Stromal cell of bone marrow (primary cell): ENCODE measurements around the gene FPR1.

Experiments
- DNase-seq: peaks from one replicate; pipeline ENCODE4 v3.0.0-alpha.2; 2012; ENCODE audit warnings: low read depth

Gene FPR1

DNA sequence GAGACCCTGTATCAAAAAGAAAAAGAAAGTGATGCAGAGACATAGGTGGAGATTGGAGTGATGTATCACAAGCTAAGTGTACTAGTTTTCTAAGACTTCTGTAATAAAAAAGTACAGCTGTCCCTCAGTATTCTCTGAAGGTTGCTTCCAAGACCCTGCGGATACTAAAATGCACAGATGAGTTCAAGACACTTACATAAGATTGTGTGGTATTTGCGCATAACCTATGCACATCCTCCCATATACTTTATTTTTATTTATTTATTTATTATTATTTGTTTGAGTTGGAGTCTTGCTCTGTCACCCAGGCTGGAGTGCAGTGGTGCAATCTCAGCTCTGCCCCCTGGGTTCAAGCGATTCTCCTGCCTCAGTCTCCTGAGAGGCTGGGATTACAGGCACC is 14.3 kb downstream of the FPR1 start:
- DNase-seq: no peak

DNA sequence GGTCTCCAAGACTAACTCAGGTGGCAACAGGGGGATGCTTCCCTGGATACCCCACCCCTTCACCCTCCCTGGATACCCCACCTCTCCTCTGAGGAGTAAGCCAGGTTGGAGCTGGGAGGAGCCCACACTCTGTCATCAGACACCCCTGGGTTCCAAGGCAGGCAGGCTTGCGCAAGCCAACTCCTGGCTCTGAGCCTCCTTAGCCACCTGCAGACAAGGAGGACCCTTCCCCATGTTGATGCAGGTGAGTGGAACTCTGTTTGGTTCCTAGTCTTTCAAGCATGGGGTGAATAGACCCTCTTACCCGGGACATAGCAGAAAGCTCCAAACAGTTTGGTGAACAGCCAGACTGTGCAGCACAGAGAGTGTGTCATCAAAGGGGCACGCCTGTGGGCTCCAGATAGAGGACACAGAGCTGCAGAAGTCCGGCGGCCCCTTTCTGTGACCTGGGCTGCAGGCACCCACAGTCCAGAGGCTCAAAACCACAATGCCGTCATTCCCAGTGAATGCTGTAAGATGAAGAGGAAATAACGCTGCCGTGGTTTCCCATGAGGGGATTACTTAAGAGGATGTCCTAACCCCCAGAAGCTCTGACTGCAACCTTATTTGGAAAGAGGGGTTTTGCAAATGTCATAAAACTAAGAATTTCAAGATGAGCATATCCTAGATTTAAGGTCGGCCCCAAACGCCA is 15.8 kb downstream of the FPR1 start:
- DNase-seq: peak; percentile 96

DNA sequence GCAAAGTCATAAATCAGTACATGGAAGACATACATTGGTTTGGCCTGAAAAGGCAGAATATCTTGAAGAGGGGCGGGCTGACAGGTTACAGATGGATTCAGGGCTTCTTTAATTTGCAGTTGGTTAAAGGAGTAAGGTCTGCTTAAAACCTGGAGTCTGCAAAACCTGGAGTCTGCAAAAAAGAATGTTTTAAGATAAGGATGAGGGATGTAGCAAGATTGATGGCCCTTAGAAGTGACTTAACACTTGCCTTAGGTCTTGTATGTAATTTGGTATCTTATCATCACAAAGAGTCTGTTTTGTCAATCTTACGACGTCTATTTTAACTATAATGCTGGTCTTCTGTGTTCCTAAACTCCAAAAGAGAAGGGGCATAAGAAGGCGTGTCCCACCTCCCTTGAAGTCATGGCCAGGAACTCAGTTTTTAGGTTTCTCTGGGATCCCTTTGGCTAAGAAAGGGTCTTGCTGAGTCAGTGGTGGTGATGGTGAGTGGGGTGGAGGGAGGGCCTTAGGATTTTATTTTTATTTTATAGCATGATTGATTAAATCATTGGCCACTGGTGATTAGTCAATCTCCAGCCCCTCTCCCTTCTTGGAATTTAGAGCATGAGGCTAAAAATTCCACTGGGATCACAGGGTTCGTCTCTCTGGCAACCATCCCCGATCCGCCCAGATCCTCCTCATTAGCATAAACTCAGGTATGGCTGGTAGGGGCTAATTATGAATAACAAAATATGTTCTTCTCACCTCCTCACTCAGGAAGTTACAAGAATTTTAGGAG is 17.7 kb downstream of the FPR1 start:
- DNase-seq: no peak

DNA sequence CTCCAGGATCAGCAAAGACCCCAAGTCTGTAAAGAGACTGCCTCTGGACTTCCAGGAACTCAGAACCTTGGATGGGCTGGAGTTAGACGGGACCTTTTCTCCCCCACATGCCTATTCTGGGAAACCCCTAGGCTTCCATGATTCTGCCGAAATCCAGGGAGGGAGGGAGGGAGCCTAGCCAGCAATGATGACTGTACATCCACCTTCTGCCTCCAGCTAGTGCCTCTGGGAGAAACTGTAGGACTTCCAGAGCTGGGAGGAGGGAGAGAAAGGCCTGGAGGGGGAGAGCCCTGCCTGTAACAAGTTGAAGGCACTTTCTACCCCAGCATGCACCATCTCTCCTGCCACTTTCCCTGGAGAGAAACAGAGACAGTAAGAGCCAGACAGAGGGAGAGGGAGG is 21.9 kb downstream of the FPR1 start:
- peak; percentile 87 for DNase-seq

DNA sequence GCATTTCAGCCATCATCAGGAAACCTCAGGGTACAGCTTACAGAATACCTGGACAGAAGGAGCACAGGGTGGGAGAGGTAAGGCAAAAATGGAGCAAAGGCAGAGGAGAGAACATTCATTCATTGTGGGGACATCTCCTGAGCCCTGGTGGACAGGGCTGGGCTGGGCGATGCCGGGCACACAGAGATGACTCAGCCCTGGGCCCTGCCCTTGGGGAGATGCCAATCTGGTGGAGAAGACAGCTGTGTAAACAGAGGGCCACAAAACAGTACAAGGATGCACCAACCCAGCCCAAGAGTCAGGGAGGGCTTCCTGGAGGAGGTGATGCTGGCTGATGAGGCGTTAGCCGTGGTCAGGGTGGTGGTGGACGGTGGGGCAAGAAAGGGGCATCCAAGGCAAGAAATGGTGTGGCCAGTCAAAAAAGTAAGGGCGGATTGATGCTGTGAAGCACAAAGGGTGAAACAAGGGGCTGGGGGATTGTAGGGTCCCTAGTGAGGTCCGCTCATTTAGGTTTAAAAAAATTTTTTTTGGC is 24.3 kb downstream of the FPR1 start:
- DNase-seq: peak; percentile 78

DNA sequence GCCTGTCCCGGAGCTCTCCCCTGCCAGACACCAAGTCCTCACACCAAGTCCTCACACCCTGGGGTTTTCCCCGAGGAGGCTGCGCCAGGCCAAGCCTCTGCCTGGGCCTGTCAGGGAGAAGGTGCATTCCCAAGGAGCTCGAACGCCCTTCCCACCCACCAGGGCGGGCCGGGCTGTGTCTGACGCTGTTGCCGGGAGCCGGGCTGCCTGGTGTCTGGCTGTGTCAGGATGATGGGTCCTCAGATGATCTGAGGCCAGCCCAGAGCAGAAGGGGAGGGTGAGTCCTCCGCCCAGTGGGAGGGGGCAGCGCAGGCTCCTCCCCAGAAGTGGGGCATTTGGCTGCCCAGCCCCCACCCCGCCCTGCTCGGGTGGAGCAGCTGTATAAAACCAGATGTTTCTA is 25.6 kb downstream of the FPR1 start:
- DNase-seq: peak; percentile 94

DNA sequence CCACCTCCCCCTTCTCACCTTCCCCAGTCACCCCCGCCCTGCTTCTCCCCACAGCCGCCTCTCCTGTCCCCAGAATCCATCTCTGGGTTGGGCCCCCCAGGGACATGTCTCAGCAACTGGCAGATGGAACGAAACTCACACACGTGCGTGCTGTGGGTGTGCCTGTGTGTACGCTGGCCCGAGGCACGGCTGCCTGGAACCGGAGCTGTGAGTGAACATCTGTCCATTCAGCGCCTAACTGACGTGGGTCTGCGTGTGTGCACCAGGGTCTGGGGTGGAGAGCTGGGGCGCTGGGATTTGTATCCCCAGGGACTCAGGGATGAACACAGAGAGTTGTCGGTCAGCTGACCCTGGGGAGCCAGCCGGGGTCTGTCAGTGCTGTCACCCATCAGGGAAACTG is 27.1 kb downstream of the FPR1 start:
- no peak for DNase-seq

DNA sequence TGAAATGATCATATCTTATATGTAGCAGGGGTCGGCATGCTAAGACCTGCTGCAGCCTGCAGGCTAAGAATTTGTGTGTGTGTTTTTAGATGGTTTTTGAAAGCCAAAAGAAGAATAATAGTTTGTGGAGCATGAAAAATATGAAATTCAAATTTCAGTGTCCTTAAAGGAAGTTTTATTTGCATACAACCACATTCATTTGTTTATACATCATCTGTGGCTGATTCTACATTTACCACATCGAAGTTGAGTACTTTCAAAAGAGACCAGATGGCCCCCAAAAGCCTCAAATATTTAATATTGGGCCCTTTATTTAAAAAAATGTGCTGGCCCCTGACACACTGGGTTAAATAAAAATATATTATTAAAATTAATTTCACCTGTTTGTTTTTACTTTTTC is 29.2 kb downstream of the FPR1 start:
- no peak for DNase-seq

DNA sequence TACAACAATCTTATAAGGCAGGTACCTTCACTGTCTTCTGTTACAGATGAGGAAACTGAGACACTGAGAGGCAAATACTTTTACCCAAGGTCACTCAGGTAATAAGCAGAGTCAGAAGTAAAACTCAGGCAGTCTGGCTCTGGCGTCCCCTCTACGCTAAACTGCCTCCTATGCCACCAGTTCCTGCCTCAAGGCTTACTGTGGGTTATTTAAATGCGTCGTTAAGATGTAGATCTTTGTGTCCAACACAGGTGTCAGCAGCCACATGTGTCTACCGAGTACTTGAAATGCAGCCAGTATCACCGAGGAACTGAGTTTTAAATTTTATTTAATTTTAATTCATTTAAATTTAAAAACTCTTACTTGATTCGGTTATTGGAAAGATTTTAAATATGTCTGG is 29.8 kb downstream of the FPR1 start:
- no peak for DNase-seq

DNA sequence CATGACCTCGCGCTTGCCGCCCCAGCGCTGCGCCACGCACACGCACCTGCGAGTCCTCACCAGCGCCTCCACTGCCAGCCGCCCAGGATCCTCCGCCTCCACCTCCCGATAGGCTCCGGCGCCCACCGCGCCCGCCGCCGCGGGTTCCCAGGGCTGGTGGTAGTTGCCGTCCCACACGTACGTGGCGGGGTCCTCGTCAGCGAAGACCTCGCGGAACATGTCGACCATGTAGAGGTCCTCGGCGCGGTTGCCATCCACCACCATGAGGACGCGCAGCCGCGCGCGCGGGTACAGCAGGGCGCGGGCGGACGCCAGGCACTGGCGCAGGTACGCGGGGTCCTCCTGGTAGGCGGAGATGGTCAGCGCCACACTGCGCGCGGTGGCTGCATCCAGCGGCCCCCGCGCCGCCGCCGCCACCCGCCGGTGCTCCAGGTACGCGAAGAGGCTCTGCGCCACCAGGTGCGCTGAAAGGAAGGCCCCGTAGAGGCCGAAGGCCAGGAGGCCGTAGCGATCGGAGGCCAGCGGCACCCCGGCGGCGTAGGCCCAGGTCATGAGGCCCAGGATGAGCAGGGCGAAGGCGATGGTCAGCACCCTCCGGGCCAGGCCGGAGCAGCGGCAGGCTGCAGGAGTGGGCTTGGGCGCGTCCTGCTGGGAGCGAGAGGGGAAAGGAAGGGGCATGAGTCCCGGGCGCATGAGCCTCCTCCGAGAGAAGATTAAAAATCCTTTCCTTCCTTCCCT is 32.3 kb downstream of the FPR1 start:
- no peak for DNase-seq

DNA sequence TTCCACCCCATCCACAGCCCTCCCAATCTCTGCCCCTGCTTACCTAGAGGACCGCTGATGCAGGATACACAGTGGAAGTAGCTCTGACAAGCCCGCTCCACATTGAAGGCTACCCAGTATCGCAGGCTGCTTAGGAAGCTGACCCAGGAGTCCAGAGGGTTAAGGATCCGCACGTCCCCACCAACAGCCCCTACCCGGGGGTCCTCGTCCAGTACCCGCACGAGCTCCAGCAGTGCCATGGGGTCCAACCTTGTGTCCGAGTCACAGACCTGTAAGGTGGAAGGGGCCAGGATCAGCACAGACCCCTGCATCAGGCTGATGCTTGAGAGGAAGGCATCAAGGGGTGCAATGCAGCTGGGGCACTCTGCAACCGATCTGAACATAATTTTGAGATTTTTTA is 34.8 kb downstream of the FPR1 start:
- no peak for DNase-seq

DNA sequence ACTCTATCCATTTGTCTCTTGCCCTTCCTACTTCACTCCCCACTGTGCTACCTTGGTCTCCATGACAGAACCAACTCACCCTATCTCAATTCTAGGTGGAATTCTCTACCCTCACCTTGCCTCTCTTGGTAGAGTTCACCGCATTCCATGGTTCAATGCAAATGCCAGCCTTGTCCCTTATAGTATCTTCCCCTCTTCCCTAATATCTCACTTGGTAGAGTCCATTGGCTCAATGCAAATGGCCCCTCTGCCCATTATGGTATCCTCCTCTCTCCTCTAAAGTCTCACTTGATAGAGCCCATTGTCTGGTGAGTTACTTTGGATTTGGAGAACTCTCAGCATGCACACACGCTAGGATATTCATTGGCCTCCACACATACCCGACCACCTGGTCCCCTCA is 35.8 kb downstream of the FPR1 start:
- no peak for DNase-seq

DNA sequence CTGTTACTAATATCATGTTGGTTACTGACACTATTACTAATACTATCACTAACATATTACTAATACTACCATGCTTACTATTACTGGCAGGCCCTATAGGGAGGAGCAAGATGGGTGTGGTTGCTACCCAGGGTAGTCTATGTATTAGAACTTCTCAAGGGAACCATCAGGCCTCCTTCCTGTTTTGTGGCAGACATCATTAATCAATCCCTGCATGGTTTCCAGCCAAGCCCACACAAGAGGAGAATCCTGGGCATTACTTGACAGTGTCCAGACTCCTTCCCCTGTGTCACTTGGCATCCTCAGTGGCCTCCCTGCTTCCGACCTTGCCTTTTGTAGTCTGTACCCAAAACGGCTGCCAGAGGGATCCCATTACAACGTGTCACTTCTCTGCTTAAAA is 36.8 kb downstream of the FPR1 start:
- DNase-seq: no peak

DNA sequence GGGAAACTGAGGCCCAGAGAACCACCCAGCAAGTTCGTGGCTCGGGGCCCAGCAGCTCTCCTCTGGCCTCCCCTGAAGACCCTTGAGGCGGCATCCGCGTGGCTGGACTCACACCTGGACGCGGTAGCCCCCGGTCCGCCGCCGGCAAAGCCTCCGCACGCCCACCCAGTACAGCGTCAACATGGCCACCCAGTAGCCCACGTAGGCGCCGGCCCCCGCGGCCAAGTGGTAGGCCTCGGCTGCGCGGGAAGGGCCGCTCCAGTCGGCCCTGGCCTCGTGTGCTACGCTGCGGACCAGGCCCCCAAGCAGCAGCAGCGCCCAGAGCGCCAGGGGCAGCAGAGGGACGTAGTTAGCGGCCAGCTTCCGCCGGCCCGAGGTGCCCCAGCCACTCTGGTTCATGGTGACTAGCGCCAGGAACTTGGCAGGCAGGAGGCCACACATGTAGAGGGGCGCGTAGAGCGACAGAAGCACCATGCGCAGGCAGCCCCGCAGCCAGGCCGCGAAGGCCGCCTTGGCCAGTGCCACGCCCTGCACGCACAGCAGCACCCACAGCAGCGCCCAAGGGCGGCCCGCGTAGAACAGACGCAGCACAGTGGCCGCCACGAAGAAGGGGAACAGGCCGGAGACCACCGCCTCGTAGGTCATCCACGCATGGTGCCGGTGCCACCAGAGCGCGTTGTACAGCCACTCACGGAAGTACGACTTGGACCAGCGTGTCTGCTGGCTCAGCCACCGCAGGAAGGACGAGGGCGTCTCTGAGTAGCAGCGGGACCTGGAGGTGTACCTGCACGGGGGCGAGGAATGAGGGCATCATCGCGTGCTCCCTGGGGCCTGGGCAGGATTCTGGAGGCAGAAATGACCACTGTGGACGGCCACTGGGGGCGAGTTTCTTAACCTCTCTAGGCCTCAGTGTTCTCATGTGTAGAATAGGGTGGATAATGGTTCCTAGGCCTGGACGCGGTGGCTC is 38.1 kb downstream of the FPR1 start:
- no peak for DNase-seq

DNA sequence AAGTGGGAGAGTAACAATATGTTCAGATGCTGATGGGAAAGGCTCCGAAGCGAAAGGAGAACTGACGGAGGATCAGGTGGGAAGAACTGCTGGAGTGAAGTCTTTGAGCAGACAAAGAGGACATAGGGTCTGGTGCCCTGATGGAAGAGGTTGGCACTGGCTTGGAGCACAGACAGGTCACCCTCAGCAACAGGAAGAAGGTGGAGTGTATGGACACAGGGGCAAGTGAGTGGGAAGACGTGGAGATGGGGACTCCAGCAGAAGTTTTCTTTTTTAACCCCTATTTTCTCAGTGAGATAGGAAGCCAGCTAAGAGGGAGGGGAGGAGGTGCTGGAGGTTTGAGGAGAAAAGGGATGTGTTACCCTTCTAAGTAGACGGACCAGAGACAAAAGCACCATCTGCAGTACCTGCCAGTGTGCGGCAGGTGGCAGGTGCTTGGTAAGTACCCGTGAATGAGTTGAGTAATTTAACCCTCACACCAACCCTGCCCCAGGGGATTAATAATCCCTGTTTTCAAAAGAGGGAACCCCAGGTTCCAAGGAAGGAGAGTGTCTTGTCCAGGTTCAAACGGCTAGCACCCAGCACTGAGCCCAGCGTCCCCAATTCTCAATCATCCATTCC is 39.1 kb downstream of the FPR1 start:
- no peak for DNase-seq

DNA sequence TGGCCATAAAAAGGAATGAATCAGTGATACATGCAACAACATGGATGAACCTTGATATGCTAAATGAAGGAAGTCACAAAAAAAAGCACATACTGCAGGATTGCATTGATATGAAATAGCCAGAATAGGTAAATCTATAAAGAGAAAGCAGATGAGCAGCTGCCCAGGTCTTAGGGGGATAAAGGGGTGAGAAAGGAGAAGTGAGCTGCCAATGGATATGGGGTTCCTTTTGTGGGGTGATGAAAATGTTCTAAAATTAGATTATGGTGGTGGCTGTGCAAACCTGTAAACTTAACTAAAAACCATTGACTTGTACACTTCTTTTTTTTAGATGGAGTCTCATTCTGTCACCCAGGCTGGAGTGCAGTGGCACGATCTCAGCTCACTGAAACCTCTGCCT is 40.0 kb downstream of the FPR1 start:
- DNase-seq: no peak

DNA sequence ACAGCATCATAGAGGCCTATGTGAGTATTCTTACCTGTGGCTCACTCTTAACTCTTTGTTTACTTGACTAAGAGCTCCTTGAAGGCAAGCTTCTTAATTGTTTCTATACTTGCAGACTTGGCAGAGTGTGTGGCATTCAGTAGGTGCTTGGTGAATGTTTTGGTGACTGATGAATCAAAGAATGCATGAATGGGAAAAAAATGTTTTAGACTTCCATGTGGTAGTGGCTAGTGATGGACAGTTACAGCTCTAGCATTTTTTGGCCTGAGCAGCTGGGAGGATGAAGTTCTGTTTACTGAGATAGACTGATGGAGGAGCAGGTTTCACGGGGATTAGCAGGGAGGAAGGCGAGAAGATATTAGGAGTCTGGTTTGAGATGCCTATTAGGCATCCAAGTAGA is 41.5 kb downstream of the FPR1 start:
- DNase-seq: no peak

DNA sequence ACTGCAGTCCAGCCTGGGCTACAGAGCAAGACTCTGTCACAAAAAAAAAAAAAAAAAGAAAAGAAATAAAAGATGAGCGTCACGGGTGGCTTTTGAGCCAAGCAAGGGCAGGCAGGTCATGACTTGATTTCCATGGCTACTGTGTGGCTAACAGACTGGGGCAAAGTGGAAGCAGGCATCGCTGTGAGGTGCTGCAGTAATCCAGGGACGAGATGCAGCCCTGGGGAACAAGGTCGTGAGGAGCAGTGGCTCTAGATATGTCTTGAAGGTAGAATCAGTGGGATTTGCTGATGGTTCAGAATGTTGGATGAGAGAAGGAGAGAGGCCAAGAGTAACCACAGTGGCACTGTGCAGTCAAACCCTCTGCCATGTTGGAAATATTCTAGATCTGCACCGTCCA is 42.1 kb downstream of the FPR1 start:
- no peak for DNase-seq

DNA sequence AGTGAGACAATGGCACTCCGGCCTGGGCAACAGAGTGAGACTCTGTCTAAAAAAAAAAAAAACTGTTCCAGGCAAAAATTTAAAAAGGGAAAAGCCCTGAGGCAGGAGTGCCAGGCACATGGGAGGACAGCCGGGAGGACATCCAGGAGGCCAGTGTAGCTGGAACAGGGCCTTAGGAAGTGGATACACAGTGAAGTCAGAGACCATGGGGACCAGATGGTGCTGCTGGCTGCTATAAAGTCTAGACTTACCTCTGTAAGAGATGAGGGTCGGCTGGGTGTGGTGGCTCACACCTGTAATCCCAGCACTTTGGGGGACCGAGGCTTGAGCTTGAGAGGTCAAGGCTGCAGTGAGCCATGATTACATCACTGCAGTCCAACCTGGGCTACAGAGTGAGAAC is 42.9 kb downstream of the FPR1 start:
- no peak for DNase-seq

DNA sequence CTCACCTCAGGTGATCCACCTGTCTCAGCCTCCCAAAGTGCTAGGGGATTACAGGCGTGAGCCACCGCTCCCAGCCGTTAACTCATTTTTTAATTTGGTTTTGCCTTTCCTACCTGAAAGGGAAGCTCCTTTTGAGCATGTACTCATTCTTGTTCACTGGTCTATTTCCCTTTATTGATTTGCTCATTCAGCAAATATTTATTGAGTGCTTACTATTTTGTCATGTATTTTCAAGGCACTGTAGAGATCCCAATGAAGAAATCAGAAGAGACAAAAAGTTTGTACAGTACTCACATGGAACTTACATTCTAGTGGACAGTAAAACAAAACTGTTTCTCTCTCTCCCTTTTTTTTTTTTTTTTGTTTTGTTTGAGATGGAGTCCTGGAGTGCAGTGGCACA is 44.8 kb downstream of the FPR1 start:
- DNase-seq: no peak

DNA sequence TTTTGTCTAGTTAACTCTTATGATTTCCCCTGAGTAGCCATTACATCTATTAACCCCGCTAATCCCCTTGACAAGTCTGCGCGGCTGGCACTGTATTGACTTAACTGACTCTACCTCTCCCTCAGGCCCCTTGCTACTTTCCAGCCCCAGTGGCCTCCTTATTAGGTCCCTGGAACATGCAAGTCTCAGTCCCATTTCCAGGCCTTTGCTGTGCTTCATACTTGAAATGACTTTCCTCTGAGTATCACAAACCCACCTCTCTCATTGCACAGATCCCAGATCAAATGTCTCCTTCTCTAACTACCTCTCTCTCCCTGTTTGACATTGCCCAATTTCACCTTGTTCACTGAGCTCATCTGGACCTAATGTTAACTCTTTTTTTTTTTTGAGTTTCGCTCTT is 45.4 kb downstream of the FPR1 start:
- DNase-seq: no peak
